Cardiac fibroblast (primary cell): ENCODE measurements around the gene CD7.
"Not testable (repeated sequence)": the region's sequence is repeated elsewhere in the genome, so short reads cannot be mapped to it uniquely, and the experiment has no call there.

ENCODE experiments used
- DNase-seq, 2 donors: peaks; one replicate each; pipeline versions ENCODE4 v3.0.0 to v3.0.0-alpha.2; 2010; ENCODE audit warnings: low read depth in 2 of 2
- H3K4me3 ChIP-seq, 2 donors: replicated peaks in 1 of 2; 1 replicate in 1 of 2; 2 replicates in 1 of 2; pipeline ENCODE4 v1.5.1; 2011; ENCODE audit warnings: low read depth in 2 of 2, low read length in 2 of 2, mild to moderate bottlenecking in 2 of 2, moderate library complexity in 1 of 2
- TF ChIP-seq, protein P1 (sequence below): IDR thresholded peaks from one replicate; pipeline ENCODE4 v1.5.1; 2011; ENCODE audit warnings: low read depth, mild to moderate bottlenecking, low read length, inconsistent platforms

Gene CD7

GRCh38 chr17:82351254-82351712, 33.9 kb upstream of the CD7 start:
- TF ChIP-seq, protein P1, sequence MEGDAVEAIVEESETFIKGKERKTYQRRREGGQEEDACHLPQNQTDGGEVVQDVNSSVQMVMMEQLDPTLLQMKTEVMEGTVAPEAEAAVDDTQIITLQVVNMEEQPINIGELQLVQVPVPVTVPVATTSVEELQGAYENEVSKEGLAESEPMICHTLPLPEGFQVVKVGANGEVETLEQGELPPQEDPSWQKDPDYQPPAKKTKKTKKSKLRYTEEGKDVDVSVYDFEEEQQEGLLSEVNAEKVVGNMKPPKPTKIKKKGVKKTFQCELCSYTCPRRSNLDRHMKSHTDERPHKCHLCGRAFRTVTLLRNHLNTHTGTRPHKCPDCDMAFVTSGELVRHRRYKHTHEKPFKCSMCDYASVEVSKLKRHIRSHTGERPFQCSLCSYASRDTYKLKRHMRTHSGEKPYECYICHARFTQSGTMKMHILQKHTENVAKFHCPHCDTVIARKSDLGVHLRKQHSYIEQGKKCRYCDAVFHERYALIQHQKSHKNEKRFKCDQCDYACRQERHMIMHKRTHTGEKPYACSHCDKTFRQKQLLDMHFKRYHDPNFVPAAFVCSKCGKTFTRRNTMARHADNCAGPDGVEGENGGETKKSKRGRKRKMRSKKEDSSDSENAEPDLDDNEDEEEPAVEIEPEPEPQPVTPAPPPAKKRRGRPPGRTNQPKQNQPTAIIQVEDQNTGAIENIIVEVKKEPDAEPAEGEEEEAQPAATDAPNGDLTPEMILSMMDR: no peak
- no peak for DNase-seq

DNA sequence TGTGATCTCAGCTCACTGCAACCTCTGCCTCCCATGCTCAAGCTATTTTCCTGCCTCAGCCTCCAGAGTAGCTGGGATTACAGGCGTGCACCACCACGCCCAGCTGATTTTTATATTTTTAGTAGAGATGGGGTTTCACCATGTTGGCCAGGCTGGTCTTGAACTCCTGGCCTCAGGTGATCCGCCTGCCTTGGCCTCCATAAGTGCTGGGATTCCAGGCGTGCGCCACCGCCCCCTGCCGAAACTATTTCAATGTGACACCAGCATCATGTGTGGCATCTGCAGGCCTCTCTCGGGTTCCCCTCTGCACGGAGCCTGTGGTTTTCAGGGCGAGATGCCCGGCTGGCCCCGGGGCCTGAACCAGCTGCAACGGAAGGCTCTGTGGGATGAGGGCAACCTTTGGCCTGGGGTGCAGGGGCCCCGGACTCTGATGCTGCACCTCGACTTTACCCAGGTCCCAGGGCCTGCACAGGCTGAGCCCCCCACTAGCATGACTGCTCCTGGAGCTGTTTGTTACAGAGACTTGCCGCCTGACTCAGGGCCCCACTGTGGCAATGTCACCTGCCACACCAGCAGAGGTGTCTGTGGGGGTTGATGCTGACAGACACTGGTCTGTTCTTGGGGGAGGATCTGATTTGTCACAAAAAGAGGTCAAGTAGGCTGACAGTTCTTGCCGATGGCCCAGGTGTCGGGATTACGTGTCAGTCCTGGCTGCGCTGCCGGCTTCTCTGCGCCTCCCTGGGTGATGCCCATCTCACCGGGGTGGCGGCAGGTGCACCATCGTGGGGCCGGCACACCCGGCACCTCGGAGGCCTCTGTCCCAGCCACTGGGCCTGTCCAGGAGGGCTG, 33.0 kb upstream of the CD7 start:
- TF ChIP-seq, protein P1: no peak
- H3K4me3 ChIP-seq: no peak overlapping the region
- DNase-seq: no peak

More at GRCh38 chr17:82351254-82351712, 33.9 kb upstream of the CD7 start:
- H3K4me3 ChIP-seq: no peak overlapping the region

GRCh38 chr17:82349287-82349701, 31.9 kb upstream of the CD7 start:
- peak in 1 of 2 donors; percentile 33 for DNase-seq
- H3K4me3 ChIP-seq: no peak overlapping the region
- TF ChIP-seq, protein P1: no peak

GRCh38 chr17:82348866-82349265, 31.5 kb upstream of the CD7 start:
- DNase-seq: no peak
- no peak overlapping the region for H3K4me3 ChIP-seq
- TF ChIP-seq, protein P1: no peak

- H3K4me3 ChIP-seq: no peak overlapping the region
- TF ChIP-seq, protein P1: no peak
- DNase-seq: no peak
Observed at GRCh38 chr17:82348434-82348833, 31.0 kb upstream of the CD7 start.

DNA sequence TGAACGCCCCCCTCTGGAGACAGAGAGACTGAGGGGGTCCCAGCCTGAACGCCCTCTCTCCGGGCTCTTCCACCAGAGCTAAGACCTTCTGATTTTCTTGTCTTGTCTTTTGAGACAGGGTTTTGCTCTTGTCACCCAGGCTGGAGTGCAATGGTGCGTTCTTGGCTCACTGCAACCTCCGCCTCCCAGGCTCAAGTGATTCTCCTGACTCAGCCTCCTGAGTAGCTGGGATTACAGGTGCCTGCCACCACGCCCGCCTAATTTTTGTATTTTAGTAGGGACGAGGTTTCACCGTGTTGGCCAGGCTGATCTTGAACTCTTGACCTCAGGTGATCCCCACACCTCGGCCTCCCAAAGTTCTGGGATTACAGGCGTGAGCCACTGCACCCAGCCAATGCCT, 30.6 kb upstream of the CD7 start:
- not testable (repeated sequence) for DNase-seq, H3K4me3 ChIP-seq

GRCh38 chr17:82346342-82347300, 29.2 kb upstream of the CD7 start:
- no peak overlapping the region for H3K4me3 ChIP-seq
- TF ChIP-seq, protein P1: no peak
- DNase-seq: no peak
